Heart left ventricle (tissue), 13 donors: ENCODE measurements around the gene NAALAD2.

Experiments
- POLR2A ChIP-seq, 2 donors: fragments of 450-650 bp; IDR thresholded peaks; one replicate each; pipeline ENCODE4 v1.6.1; 2017; ENCODE audit warnings: antibody characterized with exemption in 2 of 2, mild to moderate bottlenecking in 2 of 2, moderate library complexity in 2 of 2
- TF ChIP-seq, protein P1 (sequence below), 12 donors: fragments of 200-600 bp; sonication (generic) in 4 of 12; IDR thresholded peaks; one replicate each; pipeline versions ENCODE4 v1.5.0 to v1.8.0; 2018 to 2022; ENCODE audit warnings: antibody characterized with exemption in 12 of 12, mild to moderate bottlenecking in 5 of 12
- donor health status: ischemic (EF 13 %, LVEDD 7.1; RV severe dilation, severe dysfunction).
- donor health status: DM: no; HTN: yes; CAD: no.
- donor health status: DM: no; HTN: no; CAD: no.
- donor health status: ischemic (EF 25% LVEDD 6.9; RV normal size, moderate dysfunction).
- donor health status: ischemic (EF 25% LVEDD 5.7; RV mildly dilated, moderate dysfunction).
- donor health status: ischemic (EF 35%, LVEDD 5.7; RV mildly dilated, moderate dysfunction).
- donor health status: nonischemic (EF 11% LVEDD 7.7; RV severe dilation, severe dysfunction).
- donor health status: DM: yes; HTN: yes; CAD: no.
- donor health status: PGD.
- donor health status: ischemic (EF 29% LVEDD 5.4; RV normal size, mild dysfunction).
- donor health status: nonischemic (EF 23%, LVEDD 6.1; RV moderate dilation, normal function).

DNA sequence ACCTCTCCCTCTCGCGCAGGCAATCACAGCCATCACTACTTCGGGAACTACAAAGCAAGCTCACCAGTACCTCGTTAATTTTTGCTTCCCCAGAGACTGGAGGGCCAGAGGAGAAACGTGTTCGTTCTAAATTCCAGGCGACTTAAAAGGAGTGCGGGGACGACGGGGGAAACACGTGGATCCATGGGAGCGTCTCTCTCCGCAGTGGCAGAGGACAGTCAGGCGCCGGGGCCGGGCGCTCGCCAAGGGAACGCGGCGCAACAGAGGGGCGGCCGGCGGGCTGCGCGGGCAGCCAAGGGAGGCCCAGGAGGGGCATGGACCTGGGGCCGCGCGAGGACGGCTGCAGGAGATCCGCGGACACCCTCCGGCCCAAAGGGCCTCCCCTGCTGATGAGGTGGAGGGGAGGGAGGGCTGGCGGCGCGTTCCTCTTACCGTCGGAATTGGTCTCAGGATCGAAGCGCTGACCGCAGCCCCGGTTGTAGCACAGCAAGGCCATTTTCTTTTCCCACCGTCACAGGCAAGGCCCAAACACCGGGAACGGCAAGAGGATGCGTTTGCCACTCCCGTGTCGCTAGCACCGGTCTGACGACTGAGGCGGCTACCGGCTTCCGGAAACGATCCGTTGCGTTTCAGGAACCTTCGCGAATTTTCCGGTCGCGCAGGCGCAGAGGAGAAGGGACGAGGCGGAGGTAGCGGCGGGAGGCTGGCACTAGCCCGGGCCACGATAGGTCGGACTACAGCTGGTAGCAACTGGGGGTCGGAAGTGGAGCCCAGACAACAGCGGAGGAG, 88.2 kb downstream of the NAALAD2 start, which contains the start of gene CHORDC1:
- TF ChIP-seq, protein P1, sequence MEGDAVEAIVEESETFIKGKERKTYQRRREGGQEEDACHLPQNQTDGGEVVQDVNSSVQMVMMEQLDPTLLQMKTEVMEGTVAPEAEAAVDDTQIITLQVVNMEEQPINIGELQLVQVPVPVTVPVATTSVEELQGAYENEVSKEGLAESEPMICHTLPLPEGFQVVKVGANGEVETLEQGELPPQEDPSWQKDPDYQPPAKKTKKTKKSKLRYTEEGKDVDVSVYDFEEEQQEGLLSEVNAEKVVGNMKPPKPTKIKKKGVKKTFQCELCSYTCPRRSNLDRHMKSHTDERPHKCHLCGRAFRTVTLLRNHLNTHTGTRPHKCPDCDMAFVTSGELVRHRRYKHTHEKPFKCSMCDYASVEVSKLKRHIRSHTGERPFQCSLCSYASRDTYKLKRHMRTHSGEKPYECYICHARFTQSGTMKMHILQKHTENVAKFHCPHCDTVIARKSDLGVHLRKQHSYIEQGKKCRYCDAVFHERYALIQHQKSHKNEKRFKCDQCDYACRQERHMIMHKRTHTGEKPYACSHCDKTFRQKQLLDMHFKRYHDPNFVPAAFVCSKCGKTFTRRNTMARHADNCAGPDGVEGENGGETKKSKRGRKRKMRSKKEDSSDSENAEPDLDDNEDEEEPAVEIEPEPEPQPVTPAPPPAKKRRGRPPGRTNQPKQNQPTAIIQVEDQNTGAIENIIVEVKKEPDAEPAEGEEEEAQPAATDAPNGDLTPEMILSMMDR (IDR thresholded peaks at IDR 0.05): no peak
- peak; percentile 39 to 96 for TF ChIP-seq POLR2A (IDR thresholded peaks at IDR 0.05)
